ENCODE measurements around the gene CDCP1.

DNA sequence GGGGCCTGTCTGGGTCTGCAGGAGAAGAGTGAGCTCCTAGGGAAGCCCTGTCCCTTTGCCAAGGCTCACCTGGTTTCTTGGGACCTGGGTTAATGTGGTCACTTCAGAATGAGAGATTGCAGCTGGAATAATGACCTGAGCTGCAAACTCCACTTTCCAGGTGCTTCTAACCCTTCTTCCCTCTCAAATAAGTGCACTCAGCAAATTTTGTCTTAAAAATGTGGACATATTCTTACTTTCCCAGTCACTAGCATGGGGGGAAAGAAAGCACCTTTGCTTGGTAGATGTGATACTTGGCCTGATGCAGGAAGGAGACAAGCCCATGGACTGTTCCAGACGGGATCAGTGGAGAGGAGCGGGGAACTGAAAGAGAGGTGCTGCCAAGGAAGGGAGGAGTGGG, 38.9 kb upstream of the CDCP1 start:
- no peak for TF ChIP-seq POLR2A (IDR thresholded peaks at IDR 0.05; ENCODE audit: low read depth, low read length)
- no peak for TF ChIP-seq POLR2AphosphoS5 (IDR thresholded peaks at IDR 0.05; ENCODE audit: low read depth, low read length)
